Pancreas (tissue), 10 donors: ENCODE measurements around the gene TRIM29. TPM values are rescaled to one million over a fixed set of nuclear protein-coding genes. Genes with fewer than 3 reads are reported as not detected.

Source experiments
- ATAC-seq, 4 donors: fragments of 200-7000 bp; cut with Tn5 transposase; one replicate each; pipeline versions ENCODE4 v1.8.0 to v1.9.1; 2020; ENCODE audit warnings: mild to moderate bottlenecking in 4 of 4, moderate library complexity in 4 of 4
- DNase-seq, 6 donors: peaks; one replicate each; pipeline ENCODE4 v3.0.0-alpha.2; 2020
- FAIRE-seq: peaks from 2 replicates; lab custom pipeline; 2012; peaks lifted over from hg19 to GRCh38; lab: Jason Lieb, UNC
- H3K27ac ChIP-seq, 4 donors: fragments of 200-600 bp; sonication (generic); 1 replicate in 3 of 4; 2 replicates in 1 of 4; pipeline versions ENCODE4 v1.5.0 to v1.8.0; 2020
- H3K27me3 ChIP-seq, 4 donors: fragments of 200-600 bp; one replicate each; pipeline ENCODE4 v1.8.0; 2021
- H3K36me3 ChIP-seq, 3 donors: fragments of 200-600 bp; sonication (generic) in 1 of 3; one replicate each; pipeline versions ENCODE4 v1.5.0 to v1.8.0; 2020 to 2021
- H3K4me1 ChIP-seq, 3 donors: fragments of 200-600 bp; one replicate each; pipeline ENCODE4 v1.8.0; 2021
- H3K4me3 ChIP-seq, 4 donors: fragments of 200-600 bp; sonication (generic) in 2 of 4; one replicate each; pipeline versions ENCODE4 v1.5.0 to v1.8.0; 2020 to 2021
- H3K9me3 ChIP-seq, 4 donors: fragments of 200-600 bp; one replicate each; pipeline ENCODE4 v1.8.0; 2021
- WGBS, 2 donors: extraction: QIAGEN DNeasy Blood & Tissue Kit; methylation state at CpG; one replicate each; pipeline ENCODE4 v1.1.7; 2013; 5-methylcytosine and 5-hydroxymethylcytosine counted together
- intact Hi-C, 3 donors: fragments of 100-400 bp; cut with DNase I; formaldehyde crosslinking; loops; one replicate each; pipeline versions ENCODE4 v1.11.1 to v1.14.2; 2022
- polyA plus RNA-seq, 2 donors: library from polyadenylated mRNA; stranded (reverse); fragments of 200-250 nt; gene quantifications; one replicate each; pipeline ENCODE4 v1.2.3, GENCODE V29; 2013
- total RNA-seq, 6 donors: library from RNA; stranded (reverse); fragmentation: NEBNext Ultra II Directional in 4 of 6; extraction: Animal tissue kit (Norgen Biotek cat#: 25700) in 4 of 6; gene quantifications; one replicate each; pipeline versions ENCODE4 v1.2.1 to v1.2.4, GENCODE V29; 2021 to 2023
- TF ChIP-seq, protein P1 (sequence below), 4 donors: fragments of 200-600 bp; sonication (generic) in 3 of 4; IDR thresholded peaks; one replicate each; pipeline versions ENCODE4 v1.5.0 to v1.8.0; 2021; ENCODE audit warnings: antibody characterized with exemption in 4 of 4
- donor health status: healthy with polysubstance abuse.
- donor health status: DM: no; HTN: no; CAD: no; lungs with moderate emphysema.
- donor health status: DM: no; HTN: no; CAD: no.
- donor health status: control.
- donor health status: control.
- donor health status: Bipolar disorder and iron deficiency.
- donor health status: DM: yes; HTN: yes; CAD: no.
- donor health status: DM: no; HTN: no; CAD: no.
- donor health status: DM: no; HTN: no; CAD: no.
- donor health status: DM: yes; HTN: yes; CAD: no.

TRIM29 gene
- total and polyA plus RNA-seq, 8 donors = 0.38 to 1.7 (median 0.61) TPM

DNA sequence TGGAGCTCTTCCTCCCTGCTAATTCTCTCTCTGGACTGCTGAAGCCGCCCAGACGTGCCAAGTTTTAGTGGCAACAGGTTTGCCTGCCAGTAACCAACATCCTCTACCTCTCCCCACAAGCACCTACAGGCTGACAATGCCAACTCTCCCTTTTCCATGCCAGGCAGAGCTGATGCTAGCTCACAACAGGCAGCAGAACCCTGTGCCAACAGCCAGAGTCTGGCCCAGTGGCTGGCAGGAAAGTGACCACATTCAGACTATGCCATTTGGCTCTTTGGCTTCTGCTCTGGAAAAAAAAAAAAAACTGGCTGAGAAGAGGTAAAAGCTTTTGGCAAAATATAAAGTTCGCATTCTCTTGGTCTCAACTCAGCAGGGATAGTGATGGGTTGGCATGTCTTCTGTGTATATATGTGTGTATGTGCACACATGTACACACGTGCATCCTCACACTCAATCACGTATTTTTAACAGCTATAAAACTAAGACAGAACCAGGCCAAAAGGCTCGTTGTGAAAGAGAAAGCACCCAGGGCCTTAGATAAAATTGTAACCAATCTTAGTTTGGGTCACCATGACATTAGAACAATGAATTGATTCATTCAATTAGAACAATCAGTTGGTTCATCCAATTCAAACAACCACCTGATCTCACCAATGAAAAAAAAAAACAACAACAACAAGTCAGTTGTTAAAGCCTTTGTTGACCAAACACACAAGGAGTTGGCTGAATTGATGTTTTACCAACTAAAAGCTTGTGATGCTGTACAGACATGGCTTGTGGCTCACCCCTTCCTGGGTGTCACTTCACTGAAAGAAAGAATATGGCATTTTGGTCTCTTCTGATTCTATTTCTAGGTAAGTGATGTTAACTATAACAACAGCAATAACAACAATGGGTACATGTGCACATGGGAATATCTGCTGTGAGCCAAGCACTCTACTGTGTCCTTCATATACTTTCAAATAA lies 48.6 kb downstream of the TRIM29 start:
- Histone ChIP-seq H3K27me3 (no peaks in the 10 kb centered on the region), H3K4me3 (no peak overlapping the region), H3K9me3 (no peaks in the 10 kb centered on the region), H3K27ac (peak overlapping the region in 2 of 4 donors; percentile 13 to 29), H3K4me1 (peaks cover 0 to 6% (median 0%) of the 10 kb centered on the region in 3 donors), H3K36me3 (no peaks in the 10 kb centered on the region)
- WGBS, 2 donors = 61 to 70% methylated on average over 6 of the region's 6 CpGs
- no peak for DNase-seq
- peak in 3 of 4 donors; percentile 40 to 55 (median 53) for ATAC-seq
- intact Hi-C loops = no loop called here
- FAIRE-seq = no peak
- TF ChIP-seq, protein P1, sequence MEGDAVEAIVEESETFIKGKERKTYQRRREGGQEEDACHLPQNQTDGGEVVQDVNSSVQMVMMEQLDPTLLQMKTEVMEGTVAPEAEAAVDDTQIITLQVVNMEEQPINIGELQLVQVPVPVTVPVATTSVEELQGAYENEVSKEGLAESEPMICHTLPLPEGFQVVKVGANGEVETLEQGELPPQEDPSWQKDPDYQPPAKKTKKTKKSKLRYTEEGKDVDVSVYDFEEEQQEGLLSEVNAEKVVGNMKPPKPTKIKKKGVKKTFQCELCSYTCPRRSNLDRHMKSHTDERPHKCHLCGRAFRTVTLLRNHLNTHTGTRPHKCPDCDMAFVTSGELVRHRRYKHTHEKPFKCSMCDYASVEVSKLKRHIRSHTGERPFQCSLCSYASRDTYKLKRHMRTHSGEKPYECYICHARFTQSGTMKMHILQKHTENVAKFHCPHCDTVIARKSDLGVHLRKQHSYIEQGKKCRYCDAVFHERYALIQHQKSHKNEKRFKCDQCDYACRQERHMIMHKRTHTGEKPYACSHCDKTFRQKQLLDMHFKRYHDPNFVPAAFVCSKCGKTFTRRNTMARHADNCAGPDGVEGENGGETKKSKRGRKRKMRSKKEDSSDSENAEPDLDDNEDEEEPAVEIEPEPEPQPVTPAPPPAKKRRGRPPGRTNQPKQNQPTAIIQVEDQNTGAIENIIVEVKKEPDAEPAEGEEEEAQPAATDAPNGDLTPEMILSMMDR (IDR thresholded peaks at IDR 0.05) = no peak

DNA sequence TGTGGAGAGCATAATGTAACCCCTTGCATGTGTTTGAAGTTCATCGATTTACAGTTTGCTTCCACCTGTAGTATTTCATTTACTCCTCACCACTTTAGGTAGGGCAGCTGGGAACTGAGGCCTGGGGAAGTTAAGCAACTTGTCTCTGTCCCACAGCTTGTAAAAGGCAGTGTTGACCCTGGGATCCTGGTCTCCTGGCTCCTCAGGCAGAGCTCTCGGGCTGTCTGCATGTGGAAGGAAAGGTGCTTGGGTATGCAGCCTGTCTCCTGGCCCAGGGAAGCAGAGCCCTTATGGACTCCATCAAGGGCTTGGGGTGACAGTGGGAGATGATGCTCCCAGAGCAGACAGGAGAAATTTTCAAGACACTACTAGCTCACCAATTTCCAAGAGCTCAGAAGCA lies 49.9 kb downstream of the TRIM29 start:
- FAIRE-seq (no peak), ATAC-seq (no peak), DNase-seq (no peak)
- H3K9me3 ChIP-seq = no peaks in the 10 kb centered on the region
- intact Hi-C loops = no loop called here
- no peaks in the 10 kb centered on the region for H3K36me3 ChIP-seq
- no peaks in the 10 kb centered on the region for H3K27me3 ChIP-seq
- H3K27ac ChIP-seq = no peak overlapping the region
- TF ChIP-seq, protein P1 (IDR thresholded peaks at IDR 0.05) = no peak
- WGBS, 2 donors = 84 to 95% methylated on average over 2 of the region's 2 CpGs
- H3K4me3 ChIP-seq = no peak overlapping the region
- peaks cover 0 to 6% (median 0%) of the 10 kb centered on the region in 3 donors for H3K4me1 ChIP-seq

DNA sequence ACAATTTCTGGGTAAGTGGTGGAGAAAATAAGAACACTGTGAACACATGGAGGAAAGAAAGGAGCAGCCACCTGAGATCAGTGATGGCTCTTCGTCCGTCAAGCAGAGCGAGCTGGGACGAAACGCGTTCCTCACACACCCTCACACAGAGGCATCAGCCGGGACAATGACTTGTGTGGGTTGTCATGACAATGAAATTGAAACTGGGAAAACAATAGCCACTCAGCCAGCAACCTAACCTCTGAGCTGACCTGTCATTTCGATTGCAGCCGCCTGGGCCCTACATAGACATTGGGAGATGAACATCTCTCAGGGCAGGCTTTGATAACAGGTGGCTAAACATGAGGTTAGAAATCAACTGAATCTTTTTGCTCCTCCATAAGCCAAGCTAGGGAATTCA lies 51.3 kb downstream of the TRIM29 start:
- H3K27ac ChIP-seq = no peak overlapping the region
- no peaks in the 10 kb centered on the region for H3K9me3 ChIP-seq
- TF ChIP-seq, protein P1 (IDR thresholded peaks at IDR 0.05) = no peak
- ATAC-seq (no peak), DNase-seq (no peak), FAIRE-seq (no peak)
- no peak overlapping the region for H3K4me3 ChIP-seq
- H3K36me3 ChIP-seq = no peaks in the 10 kb centered on the region
- intact Hi-C loops = no loop called here
- peaks cover 0 to 5% (median 0%) of the 10 kb centered on the region in 3 donors for H3K4me1 ChIP-seq
- no peaks in the 10 kb centered on the region for H3K27me3 ChIP-seq
- WGBS, 2 donors = 71 to 73% methylated on average over 9 of the region's 9 CpGs

DNA sequence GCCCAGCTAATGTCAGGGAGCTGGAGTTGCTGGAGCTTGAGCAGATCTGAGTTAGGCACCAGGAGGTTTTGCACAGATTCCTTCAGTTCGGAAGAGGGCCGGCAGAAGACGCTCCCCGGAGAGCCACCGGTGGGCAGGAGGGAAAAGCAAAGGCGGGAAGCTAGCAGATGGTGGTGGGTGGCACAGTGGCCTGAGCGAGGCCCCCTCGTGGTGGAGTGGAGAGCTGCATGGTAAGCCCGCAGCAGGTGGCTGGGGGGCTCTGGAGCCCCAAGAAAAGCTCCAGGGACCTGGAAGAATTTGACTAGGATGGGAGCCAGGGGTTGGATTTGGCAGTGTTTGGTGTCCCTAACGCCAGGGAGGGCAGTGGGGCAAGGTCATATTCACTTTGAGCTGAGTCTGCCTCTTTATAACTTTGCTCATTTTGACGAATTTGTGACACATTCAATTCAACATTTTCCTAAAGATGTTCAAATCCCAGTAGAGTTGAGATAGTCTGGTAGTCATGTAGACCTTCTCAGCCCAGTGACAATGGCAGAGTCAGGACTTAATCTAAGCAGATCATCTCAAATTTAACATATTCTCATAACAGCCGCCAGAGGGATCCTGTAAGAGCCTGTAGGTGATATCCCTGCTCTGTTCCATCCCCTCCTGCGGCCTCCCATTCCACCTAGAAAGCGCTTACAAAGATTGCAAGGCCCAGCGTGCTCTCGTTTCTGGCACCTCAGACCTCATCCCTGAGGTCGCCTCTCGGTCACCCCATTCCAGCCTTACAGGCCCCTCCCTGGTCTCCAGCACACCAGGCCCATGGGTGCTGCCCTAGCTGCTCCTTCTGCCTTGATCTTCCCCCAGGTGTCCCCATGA lies 57.9 kb downstream of the TRIM29 start:
- ATAC-seq = peak in 3 of 4 donors; percentile 71 to 83 (median 76)
- TF ChIP-seq, protein P1 (IDR thresholded peaks at IDR 0.05) = peak; percentile 28 to 73 (median 58)

More for the DNA sequence above, 57.9 kb downstream of the TRIM29 start:
- H3K4me3 ChIP-seq = no peak overlapping the region
- no peaks in the 10 kb centered on the region for H3K27me3 ChIP-seq
- intact Hi-C loops = no loop called here
- 40 to 48% methylated on average over 18 of the region's 18 CpGs for WGBS, 2 donors
- H3K4me1 ChIP-seq = no peaks in the 10 kb centered on the region
- peak in 3 of 6 donors; percentile 25 to 76 (median 49) for DNase-seq
- no peaks in the 10 kb centered on the region for H3K9me3 ChIP-seq
- H3K36me3 ChIP-seq = no peaks in the 10 kb centered on the region
- no peak overlapping the region for H3K27ac ChIP-seq
- FAIRE-seq = no peak
